HCT116 (cell line): Measurements from ENCODE around the gene GTF2IRD1. TPM values are rescaled to one million over a fixed set of nuclear protein-coding genes. Genes with fewer than 3 reads are reported as not detected.
A peak's percentile ranks its signal among the peaks of the same experiment; 100 is the strongest.

Source experiments
- ATAC-seq: fragments of 200-7000 bp; cut with Tn5 transposase; 2 replicates; pipeline ENCODE4 v1.9.1; 2020; ENCODE audit warnings: mild to moderate bottlenecking, moderate library complexity
- BruUV-seq: library from RNA; stranded (reverse); fragments of 400-500 nt; replicated peaks from 2 replicates; lab custom pipeline; 2021; lab: Mats Ljungman, UMichigan
- CTCF ChIA-PET: fragments of 300-600 bp; sonication (Branson Sonifier 250); formaldehyde crosslinking; loops from one replicate; lab custom pipeline; 2021; ENCODE audit warnings: antibody characterized with exemption; lab: Charles Lee
- POLR2A ChIA-PET: fragments of 300-600, 350-600 bp; sonication (Branson Sonifier 250); formaldehyde crosslinking; loops from one replicate; lab custom pipeline; 2021; ENCODE audit warnings: antibody characterized with exemption; lab: Charles Lee
- RAD21 ChIA-PET, 2 experiments: fragments of 300-600 bp; sonication (Branson Sonifier 250); formaldehyde crosslinking; loops; one replicate each; lab custom pipeline; 2023; ENCODE audit warnings: low total read pairs in 2 of 2; ENCODE audit not compliant: uncharacterized antibody in 2 of 2, unreplicated experiment in 2 of 2, low non-redundant PET in 1 of 2; lab: Charles Lee
- DNase-seq: peaks from one replicate; pipeline ENCODE4 v3.0.0-alpha.2; 2010; ENCODE audit warnings: low read depth, low spot score
- H2AFZ ChIP-seq: fragments of 200-600 bp; shearing (Covaris generic), sonication (generic); 2 replicates; pipeline ENCODE4 v1.6.1; 2017; ENCODE audit warnings: low read depth, mixed run types, mixed read lengths, antibody characterized with exemption, low read length; ENCODE audit not compliant: poor library complexity, severe bottlenecking
- H3K27ac ChIP-seq: 2 replicates; pipeline ENCODE4 v1.5.1; 2012; ENCODE audit warnings: low read depth, low read length
- H3K27me3 ChIP-seq: fragments of 200-600 bp; sonication (generic); 2 replicates; pipeline ENCODE4 v1.6.1; 2016; ENCODE audit warnings: mixed run types, low read length, mixed read lengths; ENCODE audit not compliant: insufficient read depth
- H3K36me3 ChIP-seq, 2 experiments: fragments of 200-500 bp in 1 of 2; fragments of 200-600 bp in 1 of 2; sonication (Bioruptor generic) in 1 of 2; sonication (generic) in 1 of 2; 2 replicates each; pipeline versions ENCODE4 v1.5.1 to v1.6.1; 2014 to 2016; ENCODE audit warnings: low read length in 2 of 2, inconsistent platforms in 1 of 2, mixed read lengths in 1 of 2, mixed run types in 1 of 2; ENCODE audit not compliant: insufficient read depth in 2 of 2, control insufficient read depth in 1 of 2
- H3K4me1 ChIP-seq, 2 experiments: fragments of 200-600 bp in 1 of 2; sonication (generic) in 1 of 2; 2 replicates each; pipeline versions ENCODE4 v1.5.1 to v1.6.1; 2012 to 2017; ENCODE audit warnings: low read length in 2 of 2, inconsistent platforms in 1 of 2, mild to moderate bottlenecking in 1 of 2, mixed read lengths in 1 of 2, mixed run types in 1 of 2, moderate library complexity in 1 of 2; ENCODE audit not compliant: insufficient read depth in 2 of 2, control insufficient read depth in 1 of 2
- H3K4me2 ChIP-seq: fragments of 200-600 bp; sonication (generic); 2 replicates; pipeline ENCODE4 v1.6.1; 2017; ENCODE audit warnings: mixed run types, low read length, mixed read lengths
- H3K4me3 ChIP-seq, 2 experiments: fragments of 200-600 bp in 1 of 2; sonication (generic) in 1 of 2; replicated peaks in 1 of 2; 2 replicates each; pipeline ENCODE4 v1.5.1; 2011 to 2016; ENCODE audit warnings: low read length in 2 of 2, control low read depth in 1 of 2, low read depth in 1 of 2, mild to moderate bottlenecking in 1 of 2, mixed read lengths in 1 of 2, mixed run types in 1 of 2
- H3K79me2 ChIP-seq: fragments of 200-600 bp; sonication (generic); 2 replicates; pipeline ENCODE4 v1.6.1; 2017; ENCODE audit warnings: mild to moderate bottlenecking, mixed run types, low read length, moderate library complexity, mixed read lengths; ENCODE audit not compliant: insufficient read depth
- H3K9ac ChIP-seq: fragments of 200-600 bp; sonication (generic); 2 replicates; pipeline ENCODE4 v1.6.1; 2016; ENCODE audit warnings: low read length, mixed read lengths
- H3K9me2 ChIP-seq: fragments of 200-600 bp; sonication (generic), shearing (Covaris generic); 2 replicates; pipeline ENCODE4 v1.6.1; 2017; ENCODE audit warnings: mixed run types, mild to moderate bottlenecking, moderate library complexity; ENCODE audit not compliant: insufficient read depth
- H3K9me3 ChIP-seq, 2 experiments: fragments of 200-500 bp in 1 of 2; fragments of 200-600 bp in 1 of 2; sonication (Bioruptor generic) in 1 of 2; sonication (generic) in 1 of 2; 2 replicates each; pipeline ENCODE4 v1.6.1; 2014 to 2017; ENCODE audit warnings: low read length in 2 of 2, mixed read lengths in 2 of 2, inconsistent platforms in 1 of 2, low read depth in 1 of 2, mild to moderate bottlenecking in 1 of 2, mixed run types in 1 of 2, moderate library complexity in 1 of 2; ENCODE audit not compliant: control insufficient read depth in 1 of 2, insufficient read depth in 1 of 2
- H4K20me1 ChIP-seq: fragments of 200-600 bp; sonication (generic), shearing (Covaris generic); 2 replicates; pipeline ENCODE4 v1.6.1; 2017; ENCODE audit warnings: mixed run types, mild to moderate bottlenecking, moderate library complexity; ENCODE audit not compliant: insufficient read depth
- CTCF ChIP-seq, 3 experiments: fragments of 200-600 bp in 1 of 3; sonication (generic) in 1 of 3; IDR thresholded peaks in 2 of 3; conservative IDR thresholded peaks in 1 of 3; 2 replicates each; pipeline ENCODE4 v1.5.1; 2012 to 2017; ENCODE audit warnings: low read depth in 2 of 3, low read length in 2 of 3, antibody characterized with exemption in 1 of 3, borderline replicate concordance in 1 of 3, control low read depth in 1 of 3, mild to moderate bottlenecking in 1 of 3, mixed read lengths in 1 of 3, mixed run types in 1 of 3, moderate library complexity in 1 of 3; ENCODE audit not compliant: insufficient read depth in 1 of 3
- EGR1 ChIP-seq: IDR thresholded peaks from 2 replicates; pipeline ENCODE4 v1.6.1; 2012; ENCODE audit warnings: low read depth
- JUND ChIP-seq: IDR thresholded peaks from 2 replicates; pipeline ENCODE4 v1.6.1; 2012
- TCF7L2 ChIP-seq: IDR thresholded peaks from 2 replicates; pipeline ENCODE4 v1.7.0; 2011; ENCODE audit warnings: borderline replicate concordance, inconsistent platforms; ENCODE audit not compliant: insufficient read depth, insufficient read length; ENCODE audit errors: extremely low read depth
- intact Hi-C: fragments of 100-400 bp; cut with micrococcal nuclease; formaldehyde crosslinking; loops from 2 replicates; pipeline ENCODE4 v1.10.0; 2022
- total RNA-seq: library from RNA; stranded (reverse); gene quantifications from one replicate; pipeline ENCODE4 v1.2.1, GENCODE V29; 2021; ENCODE audit not compliant: unreplicated experiment

The GTF2IRD1 gene
- total RNA-seq, 1 experiment from 2014 or later, result 34.5 TPM

- TF ChIP-seq CTCF (IDR thresholded peaks at IDR 0.05 in 2 of 3, conservative IDR thresholded peaks at IDR 0.05 in 1 of 3; ENCODE audit: borderline replicate concordance in 1 of 3, insufficient read depth in 1 of 3, low read depth in 2 of 3, low read length in 2 of 3), result no peak
Observed at GRCh38 chr7:74579800-74580685, 126.3 kb downstream of the GTF2IRD1 start (continued).

- CTCF ChIA-PET, result no interaction called here
- TF ChIP-seq JUND (no peak), TCF7L2 (no peak), EGR1 (peak; percentile 48; the same call in 1 of the 2 replicates)
- Histone ChIP-seq H3K4me3 (no peak overlapping the region), H3K4me1 (peaks cover 54 to 56% of the 10 kb centered on the region in 2 experiments), H3K9ac (no peak overlapping the region), H2AFZ (no peak overlapping the region), H4K20me1 (no peaks in the 10 kb centered on the region), H3K36me3 (no peaks in the 10 kb centered on the region), H3K4me2 (peak overlapping the region; percentile 7; the same call in 1 of the 2 replicates), H3K9me2 (no peaks in the 10 kb centered on the region), H3K27ac (no peak overlapping the region), H3K9me3 (no peaks in the 10 kb centered on the region), H3K79me2 (no peaks in the 10 kb centered on the region), H3K27me3 (no peaks in the 10 kb centered on the region)
- DNase-seq (no peak), ATAC-seq (peak; percentile 42; the same call in 1 of the 2 replicates)
- RAD21 ChIA-PET, result no interaction called here
- intact Hi-C loops, result no loop called here
- no TSS peak for BruUV-seq
- POLR2A ChIA-PET, result no interaction called here
Observed at GRCh38 chr7:74581916-74582440, 128.3 kb downstream of the GTF2IRD1 start.
